ENCODE results near the gene MS4A4A.

The MS4A4A gene

DNA sequence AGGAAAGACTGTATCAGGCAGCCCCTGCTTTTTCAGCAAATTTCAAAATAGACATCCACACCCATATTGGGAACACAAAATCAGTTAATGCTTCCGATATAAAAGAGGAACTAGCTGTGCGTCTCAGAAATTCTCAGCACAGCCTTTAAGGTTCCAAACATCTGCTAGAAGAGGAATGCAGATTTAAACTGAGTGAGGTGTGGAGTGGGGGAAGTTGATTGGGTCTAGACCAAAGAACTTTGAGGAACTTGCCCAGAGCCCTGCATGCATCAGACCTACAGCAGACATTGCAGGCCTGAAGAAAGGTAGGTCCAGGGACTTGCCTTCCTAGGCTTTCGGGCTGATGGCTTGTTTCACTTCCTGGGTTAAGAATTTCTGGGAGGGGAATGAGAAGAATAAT lies at the start of gene MS4A4A:
Gene MS4A4A (plus strand): TSS at position 255 of the 400 bp plus-strand sequence. CDS start 10 bp downstream, at position 265.
- no peaks in the 10 kb centered on the region for H3K36me3 Mint-ChIP-seq (ENCODE audit: low read depth)
- H3K27ac Mint-ChIP-seq, result no peak within 1 kb of the TSS
- no peaks in the 10 kb centered on the region for H3K4me1 Mint-ChIP-seq (ENCODE audit: low read depth)
- H3K27me3 Mint-ChIP-seq (ENCODE audit: low read depth), result no peaks in the 10 kb centered on the region
- no peak within 1 kb of the TSS for H3K4me3 Mint-ChIP-seq
- no peaks in the 10 kb centered on the region for H3K9me3 Mint-ChIP-seq

DNA sequence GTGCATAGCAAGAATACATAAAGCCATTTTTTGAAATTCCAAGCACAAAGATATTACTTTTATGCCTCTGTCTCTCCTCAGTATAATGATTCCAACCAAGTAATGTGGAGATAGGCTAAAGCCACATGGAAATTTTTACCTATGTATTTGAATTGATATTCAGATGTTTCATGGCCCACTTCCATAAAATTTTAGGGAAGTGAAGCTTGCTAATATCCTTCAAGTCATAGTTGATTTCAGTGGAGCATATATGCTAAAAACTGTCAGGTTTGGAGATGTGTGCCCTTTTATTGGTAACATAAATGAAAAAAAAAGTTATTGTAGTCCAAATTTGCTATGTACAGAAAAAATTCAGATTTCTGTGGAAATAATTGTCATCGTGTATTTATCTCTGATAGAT lies 49.8 kb upstream of the MS4A4A start:
- Mint-ChIP-seq H3K27ac (no peak overlapping the region), H3K9me3 (no peaks in the 10 kb centered on the region), H3K4me1 (ENCODE audit: low read depth) (no peaks in the 10 kb centered on the region), H3K36me3 (ENCODE audit: low read depth) (no peaks in the 10 kb centered on the region), H3K4me3 (no peak overlapping the region), H3K27me3 (ENCODE audit: low read depth) (no peaks in the 10 kb centered on the region)

DNA sequence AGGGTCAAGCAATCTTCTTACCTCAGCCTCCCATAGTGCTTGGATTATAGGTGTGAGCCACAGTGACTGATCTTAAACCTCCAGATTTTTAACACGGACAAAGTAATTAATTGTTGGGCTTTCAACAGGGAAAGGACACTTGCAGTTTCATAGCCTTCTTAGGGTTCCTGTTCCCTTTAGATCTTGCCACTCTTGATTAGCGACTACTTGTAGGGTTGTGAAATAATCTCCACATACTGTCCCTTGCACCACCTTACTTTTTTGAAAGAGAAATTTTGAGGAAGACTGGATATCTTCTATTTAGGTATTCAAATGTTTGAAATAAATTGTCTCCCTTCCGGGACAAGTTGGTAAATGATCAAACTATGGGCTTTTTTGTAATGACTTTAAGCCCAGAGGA lies 45.1 kb upstream of the MS4A4A start:
- Mint-ChIP-seq H3K27me3 (ENCODE audit: low read depth) (peaks cover 4% of the 10 kb centered on the region), H3K4me3 (no peak overlapping the region), H3K36me3 (ENCODE audit: low read depth) (no peaks in the 10 kb centered on the region), H3K9me3 (no peaks in the 10 kb centered on the region), H3K27ac (no peak overlapping the region), H3K4me1 (ENCODE audit: low read depth) (no peaks in the 10 kb centered on the region)

DNA sequence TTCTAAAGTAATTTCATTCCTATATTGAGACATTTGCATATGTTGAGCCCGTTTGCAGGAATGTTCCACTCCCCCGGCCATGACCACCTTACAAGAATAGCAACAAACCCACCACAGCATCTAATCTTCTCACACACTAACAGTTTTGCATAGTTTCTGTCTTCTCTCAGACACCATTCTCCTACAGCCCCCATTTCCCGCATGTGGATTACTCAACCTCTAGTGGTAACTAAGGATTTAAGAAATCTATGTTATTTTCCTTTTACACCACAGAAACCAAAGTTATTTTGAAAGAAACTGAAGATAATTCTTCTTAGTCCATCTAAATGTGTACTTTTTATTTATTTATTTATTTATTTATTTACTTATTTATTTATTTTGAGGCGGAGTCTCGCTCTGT lies 39.8 kb upstream of the MS4A4A start:
- Mint-ChIP-seq H3K4me1 (ENCODE audit: low read depth) (no peaks in the 10 kb centered on the region), H3K27ac (no peak overlapping the region), H3K9me3 (no peaks in the 10 kb centered on the region), H3K27me3 (ENCODE audit: low read depth) (peaks cover 12% of the 10 kb centered on the region), H3K4me3 (no peak overlapping the region), H3K36me3 (ENCODE audit: low read depth) (no peaks in the 10 kb centered on the region)

DNA sequence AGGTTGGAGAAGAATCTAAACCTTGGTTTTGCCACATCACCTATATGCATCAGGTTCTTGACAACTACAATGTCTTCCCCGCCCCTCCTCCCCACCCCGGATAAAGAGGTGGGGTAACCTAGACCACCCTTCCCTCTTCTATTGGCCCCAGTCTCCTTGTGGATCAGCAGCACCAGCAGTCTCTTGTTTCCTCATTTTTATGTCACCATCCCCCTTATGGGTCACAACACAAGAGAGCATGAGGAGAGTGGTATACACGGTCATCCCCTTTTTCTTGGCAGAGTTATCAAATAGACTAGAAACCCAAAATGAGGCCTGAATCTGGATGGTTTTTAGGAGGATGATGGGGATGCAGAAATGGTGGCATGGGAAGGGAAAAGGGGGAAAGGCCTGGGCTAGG lies 38.7 kb upstream of the MS4A4A start:
- no peak overlapping the region for H3K27ac Mint-ChIP-seq
- no peaks in the 10 kb centered on the region for H3K4me1 Mint-ChIP-seq (ENCODE audit: low read depth)
- no peaks in the 10 kb centered on the region for H3K9me3 Mint-ChIP-seq
- no peak overlapping the region for H3K4me3 Mint-ChIP-seq
- no peaks in the 10 kb centered on the region for H3K36me3 Mint-ChIP-seq (ENCODE audit: low read depth)
- peaks cover 12% of the 10 kb centered on the region for H3K27me3 Mint-ChIP-seq (ENCODE audit: low read depth)

DNA sequence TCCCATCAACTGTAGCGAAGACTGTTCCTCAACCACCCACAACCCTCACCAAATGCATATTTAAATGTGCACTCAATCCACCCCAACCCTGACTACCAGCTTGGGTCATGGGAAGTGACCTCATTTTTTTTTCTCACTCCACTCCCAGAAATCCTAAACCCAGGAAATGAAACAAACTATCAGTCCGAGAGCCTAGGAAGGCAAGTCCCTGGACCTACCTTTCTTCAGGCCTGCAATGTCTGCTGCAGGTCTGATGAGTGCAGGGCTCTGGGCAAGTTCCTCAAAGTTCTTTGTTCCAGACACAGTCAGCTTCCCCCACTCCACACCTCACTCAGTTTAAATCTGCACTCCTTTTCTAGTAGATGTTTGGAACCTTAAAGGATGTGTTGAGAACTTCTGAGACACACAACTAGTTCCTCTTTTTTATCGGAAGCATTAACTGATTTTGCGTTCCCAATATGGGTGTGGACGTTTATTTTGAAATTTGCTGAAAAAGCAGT lies 37.7 kb upstream of the MS4A4A start, which contains the start of gene MS4A4E:
Gene MS4A4E (minus strand): TSS at position 398 of the 500 bp plus-strand sequence. CDS start 13,082 bp downstream, outside the sequence.
- Mint-ChIP-seq H3K9me3 (no peaks in the 10 kb centered on the region), H3K4me1 (ENCODE audit: low read depth) (no peaks in the 10 kb centered on the region), H3K27me3 (ENCODE audit: low read depth) (peaks cover 8% of the 10 kb centered on the region), H3K4me3 (no peak within 1 kb of the TSS), H3K36me3 (ENCODE audit: low read depth) (no peaks in the 10 kb centered on the region), H3K27ac (no peak within 1 kb of the TSS)

DNA sequence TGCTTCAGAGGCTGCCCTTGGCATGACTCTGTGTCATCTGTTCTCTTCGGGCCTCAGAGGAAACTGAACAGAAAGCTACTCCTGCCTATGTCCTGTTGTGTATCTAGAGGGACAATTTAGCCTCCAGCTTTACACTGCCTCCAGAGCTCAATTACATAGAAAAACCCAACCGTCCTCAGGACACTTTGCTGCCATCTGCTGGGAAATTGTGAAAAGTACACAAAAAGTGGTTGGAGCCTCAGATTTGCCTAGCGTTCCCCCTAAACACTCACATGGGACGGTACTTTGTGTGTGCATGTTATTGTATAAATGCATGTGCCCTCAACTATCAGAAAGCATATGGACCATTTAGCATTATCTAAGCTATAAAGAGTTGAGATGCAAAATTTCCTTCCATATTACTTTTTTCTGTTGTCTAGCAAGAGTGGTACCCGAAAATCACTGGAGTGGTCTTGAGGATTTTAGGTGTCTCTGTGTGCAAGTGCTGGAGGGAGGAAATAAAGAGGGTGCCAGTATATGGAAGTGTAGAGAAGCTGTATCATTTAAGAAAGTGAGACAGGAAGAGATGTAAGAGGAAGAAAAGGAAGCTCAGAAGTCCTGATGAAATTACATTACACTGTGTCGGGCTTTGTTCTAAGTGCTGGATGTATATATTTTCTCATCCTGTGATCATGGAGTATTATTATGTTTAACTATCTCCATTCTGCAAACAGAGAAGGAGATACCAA lies 28.8 kb upstream of the MS4A4A start:
- H3K4me3 Mint-ChIP-seq, result no peak overlapping the region
- H3K36me3 Mint-ChIP-seq (ENCODE audit: low read depth), result no peaks in the 10 kb centered on the region
- H3K27ac Mint-ChIP-seq, result no peak overlapping the region
- H3K9me3 Mint-ChIP-seq, result peaks cover 5% of the 10 kb centered on the region
- H3K27me3 Mint-ChIP-seq (ENCODE audit: low read depth), result peaks cover 4% of the 10 kb centered on the region
- no peaks in the 10 kb centered on the region for H3K4me1 Mint-ChIP-seq (ENCODE audit: low read depth)

DNA sequence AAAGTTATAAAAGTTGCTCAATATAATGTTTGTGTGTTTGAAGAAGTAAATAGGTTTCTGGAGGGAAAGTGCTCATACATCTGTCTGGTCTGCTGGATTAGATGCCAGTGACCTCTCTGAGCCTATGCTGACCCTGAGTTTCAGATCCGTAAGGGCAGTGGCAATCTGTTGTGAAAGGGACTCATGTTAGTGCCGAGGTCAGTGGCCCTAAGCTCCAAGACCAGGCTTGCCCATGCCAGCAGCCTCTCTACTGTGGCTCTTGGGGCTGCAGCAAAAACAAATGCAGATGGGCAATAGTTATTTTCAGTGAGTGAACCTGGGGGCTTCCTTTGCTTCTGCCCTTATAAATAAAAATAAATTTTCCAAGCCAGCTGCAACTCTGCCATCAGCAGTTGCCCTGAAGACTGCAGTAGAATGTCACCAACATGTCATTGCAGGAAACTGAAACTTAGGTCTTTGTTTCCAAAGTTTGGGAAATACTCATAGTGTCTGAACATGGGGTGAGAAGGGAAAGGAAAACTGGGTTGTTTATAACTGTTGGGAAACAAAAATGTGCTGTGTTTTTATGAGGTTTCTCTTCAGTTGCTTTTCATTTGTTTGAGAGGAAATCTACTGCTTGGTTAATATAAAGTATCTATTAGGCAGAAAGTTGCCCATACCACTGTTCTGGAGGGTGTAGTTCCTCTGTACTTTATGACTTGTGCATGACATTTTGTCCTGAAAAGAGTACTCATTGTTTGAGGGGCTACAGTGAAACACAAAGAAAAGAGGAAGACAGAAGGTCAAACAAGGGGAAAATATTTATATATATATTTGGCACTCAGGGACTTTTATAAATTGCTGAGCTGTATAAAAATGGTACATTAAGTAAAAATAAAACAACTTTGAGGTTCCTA lies 28.0 kb upstream of the MS4A4A start:
- Mint-ChIP-seq H3K27ac (no peak overlapping the region), H3K9me3 (peaks cover 5% of the 10 kb centered on the region), H3K27me3 (ENCODE audit: low read depth) (peaks cover 4% of the 10 kb centered on the region), H3K36me3 (ENCODE audit: low read depth) (no peaks in the 10 kb centered on the region), H3K4me1 (ENCODE audit: low read depth) (no peaks in the 10 kb centered on the region), H3K4me3 (no peak overlapping the region)

DNA sequence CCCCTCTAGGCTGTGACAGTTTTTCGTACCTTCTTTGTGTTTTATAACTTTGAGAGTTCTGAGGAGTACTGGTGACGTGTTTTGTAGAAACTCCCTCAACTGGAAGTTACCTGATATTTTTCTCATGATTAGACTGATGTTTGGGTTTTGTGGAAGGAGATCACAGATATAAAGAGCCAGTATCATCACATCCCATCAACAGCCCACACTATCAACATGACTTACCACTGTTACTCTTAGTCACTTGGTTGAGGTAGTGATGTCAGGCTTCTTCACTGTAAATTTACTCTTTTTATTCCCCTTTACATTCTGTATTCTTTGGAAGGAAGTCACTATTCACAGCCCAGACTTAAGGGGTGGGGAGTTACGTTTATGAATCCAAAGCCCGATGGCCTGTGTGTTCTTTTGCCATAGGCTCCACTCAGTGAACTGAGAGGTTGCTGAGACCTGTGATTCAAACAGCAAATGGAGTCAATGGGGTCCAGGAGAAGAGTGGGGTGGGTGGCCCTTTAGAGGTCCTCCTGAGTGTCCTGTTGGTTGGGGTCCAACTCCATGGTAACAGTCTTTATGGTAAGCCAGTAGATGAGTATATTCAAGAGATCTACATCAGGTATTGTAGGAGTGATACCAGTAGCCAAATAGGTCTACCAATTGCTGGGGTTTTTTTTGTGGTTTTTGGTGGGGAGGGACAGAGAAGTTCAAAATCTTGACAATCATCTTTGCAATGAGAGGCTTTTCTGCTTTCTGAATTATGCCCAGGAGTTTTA lies 22.3 kb upstream of the MS4A4A start:
- Mint-ChIP-seq H3K4me1 (ENCODE audit: low read depth) (no peaks in the 10 kb centered on the region), H3K27ac (no peak overlapping the region), H3K9me3 (peaks cover 5% of the 10 kb centered on the region), H3K36me3 (ENCODE audit: low read depth) (no peaks in the 10 kb centered on the region), H3K27me3 (ENCODE audit: low read depth) (no peaks in the 10 kb centered on the region), H3K4me3 (no peak overlapping the region)

DNA sequence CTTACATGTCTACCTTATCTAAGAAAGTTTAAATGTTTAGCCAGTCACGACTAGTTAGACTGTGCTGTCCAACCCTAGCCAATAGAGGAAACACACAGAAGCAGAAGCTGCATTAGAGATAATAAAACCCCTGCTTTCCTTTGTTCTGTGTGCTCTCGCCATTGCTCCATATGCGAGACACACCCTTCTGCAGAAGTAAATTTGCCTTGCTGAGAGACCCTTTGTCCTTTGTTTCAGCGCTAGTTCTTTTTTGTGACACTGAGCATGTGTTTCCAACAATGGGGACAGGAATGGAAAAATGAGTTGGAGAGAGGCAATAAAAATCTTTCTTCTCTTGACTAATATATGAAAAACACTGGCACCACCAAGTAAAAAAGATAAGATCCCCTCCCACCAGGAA lies 19.5 kb upstream of the MS4A4A start:
- Mint-ChIP-seq H3K27ac (no peak overlapping the region), H3K4me3 (no peak overlapping the region), H3K9me3 (no peaks in the 10 kb centered on the region), H3K36me3 (ENCODE audit: low read depth) (no peaks in the 10 kb centered on the region), H3K4me1 (ENCODE audit: low read depth) (no peaks in the 10 kb centered on the region), H3K27me3 (ENCODE audit: low read depth) (no peaks in the 10 kb centered on the region)

DNA sequence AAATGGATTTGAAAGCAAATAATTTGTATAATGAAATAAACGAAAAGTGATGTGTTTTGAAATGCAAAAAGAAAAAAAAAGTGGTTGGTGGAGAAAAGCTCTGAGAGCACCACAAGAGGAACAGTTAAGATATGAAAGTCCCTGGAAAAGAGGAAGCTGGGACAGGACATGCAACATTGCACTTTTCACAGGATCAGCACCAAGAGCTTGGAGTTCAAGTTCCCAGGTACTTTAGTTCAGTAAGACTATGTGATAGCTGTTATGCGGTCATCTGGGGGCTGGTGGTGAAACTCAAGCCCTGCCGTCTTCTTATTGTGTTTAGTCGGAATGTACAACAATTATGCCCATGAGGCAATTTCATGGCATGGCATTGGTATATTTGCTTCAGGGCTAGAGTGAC lies 17.1 kb upstream of the MS4A4A start:
- no peaks in the 10 kb centered on the region for H3K36me3 Mint-ChIP-seq (ENCODE audit: low read depth)
- H3K4me1 Mint-ChIP-seq (ENCODE audit: low read depth), result no peaks in the 10 kb centered on the region
- H3K9me3 Mint-ChIP-seq, result no peaks in the 10 kb centered on the region
- H3K27me3 Mint-ChIP-seq (ENCODE audit: low read depth), result no peaks in the 10 kb centered on the region
- H3K27ac Mint-ChIP-seq, result no peak overlapping the region
- H3K4me3 Mint-ChIP-seq, result no peak overlapping the region

DNA sequence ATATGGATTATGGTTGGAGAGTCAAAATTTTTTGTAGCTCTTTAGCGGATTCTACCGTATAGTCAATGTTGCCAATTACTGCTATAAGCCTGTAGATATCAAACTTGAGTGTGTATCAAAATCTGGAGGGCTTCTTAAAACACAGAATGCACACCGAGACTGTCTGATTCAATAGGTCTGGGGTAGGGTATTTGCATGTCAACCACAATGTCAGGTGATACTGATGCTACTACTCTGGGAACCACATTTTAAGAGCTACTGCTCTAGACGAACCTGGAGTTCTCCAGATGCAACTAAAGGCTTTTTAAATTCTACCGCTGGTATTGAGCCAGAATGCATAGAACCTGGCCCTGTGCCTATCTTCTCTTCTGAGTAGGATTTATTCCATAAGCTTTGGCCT lies 15.8 kb upstream of the MS4A4A start:
- no peaks in the 10 kb centered on the region for H3K36me3 Mint-ChIP-seq (ENCODE audit: low read depth)
- H3K4me3 Mint-ChIP-seq, result no peak overlapping the region
- no peaks in the 10 kb centered on the region for H3K4me1 Mint-ChIP-seq (ENCODE audit: low read depth)
- no peaks in the 10 kb centered on the region for H3K9me3 Mint-ChIP-seq
- no peak overlapping the region for H3K27ac Mint-ChIP-seq
- peaks cover 3% of the 10 kb centered on the region for H3K27me3 Mint-ChIP-seq (ENCODE audit: low read depth)

DNA sequence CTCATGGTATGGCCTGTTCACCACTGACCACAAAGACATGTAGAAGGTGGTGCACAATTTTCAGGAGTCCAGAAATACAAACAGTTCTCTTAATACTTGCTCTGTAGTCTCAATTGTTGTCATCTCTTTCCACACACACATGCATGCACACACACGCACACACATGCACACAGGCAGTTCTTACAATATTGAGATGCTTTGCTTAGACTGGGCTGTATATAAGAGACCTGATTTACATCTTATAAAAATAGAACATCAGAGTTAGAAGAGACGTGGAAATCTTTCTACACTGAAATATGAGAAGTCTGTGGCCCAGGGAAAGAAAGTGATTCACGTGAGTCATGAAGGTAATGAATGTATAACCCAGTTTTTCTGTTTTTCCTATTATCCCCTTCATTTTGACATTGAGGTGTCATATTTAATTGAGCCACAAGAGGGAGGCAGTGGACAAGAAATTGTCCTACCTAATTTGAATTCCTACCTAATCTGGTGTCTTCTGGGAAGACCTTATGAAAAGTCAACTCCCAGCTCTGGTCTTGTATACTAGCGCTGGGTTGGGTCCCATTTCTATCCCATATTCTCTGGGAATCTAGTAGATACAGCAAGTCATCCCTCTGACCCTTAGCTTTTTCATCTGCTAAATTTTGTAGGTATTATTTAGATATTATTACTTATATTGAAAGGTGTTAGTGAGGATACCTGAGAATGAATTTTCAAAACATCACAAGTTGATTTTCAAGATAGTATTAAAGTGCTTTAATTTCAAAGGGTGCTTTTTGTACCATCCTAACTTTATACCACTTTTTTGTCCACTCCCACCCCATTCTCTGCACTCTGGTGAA lies 14.9 kb upstream of the MS4A4A start:
- H3K27ac Mint-ChIP-seq, result no peak overlapping the region
- no peaks in the 10 kb centered on the region for H3K36me3 Mint-ChIP-seq (ENCODE audit: low read depth)
- no peaks in the 10 kb centered on the region for H3K4me1 Mint-ChIP-seq (ENCODE audit: low read depth)

DNA sequence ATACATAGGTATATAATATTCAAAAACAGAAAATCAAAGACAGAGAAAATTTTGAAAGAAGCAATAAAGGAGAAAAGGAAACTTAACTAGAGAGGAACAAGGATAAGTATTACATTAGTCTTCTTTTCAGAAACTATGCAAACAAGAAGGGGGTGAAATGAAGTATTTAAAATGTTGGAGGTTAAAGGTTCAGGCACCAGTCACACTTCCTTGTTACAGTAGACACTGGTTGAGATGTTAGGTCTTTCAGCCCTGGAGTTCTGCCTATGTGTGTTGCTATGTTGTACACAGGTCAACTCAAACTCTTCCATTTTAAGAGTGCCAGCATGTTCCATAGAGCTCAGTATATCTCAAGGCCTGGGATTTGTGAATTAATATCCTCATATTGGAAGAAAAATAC lies 6.0 kb upstream of the MS4A4A start:
- no peak overlapping the region for H3K27ac Mint-ChIP-seq
- H3K36me3 Mint-ChIP-seq (ENCODE audit: low read depth), result no peaks in the 10 kb centered on the region
- H3K27me3 Mint-ChIP-seq (ENCODE audit: low read depth), result no peaks in the 10 kb centered on the region
- H3K4me3 Mint-ChIP-seq, result no peak overlapping the region
- no peaks in the 10 kb centered on the region for H3K4me1 Mint-ChIP-seq (ENCODE audit: low read depth)
- no peaks in the 10 kb centered on the region for H3K9me3 Mint-ChIP-seq

More for the DNA sequence above, 14.9 kb upstream of the MS4A4A start:
- H3K4me3 Mint-ChIP-seq, result no peak overlapping the region
- H3K9me3 Mint-ChIP-seq, result no peaks in the 10 kb centered on the region
- peaks cover 3% of the 10 kb centered on the region for H3K27me3 Mint-ChIP-seq (ENCODE audit: low read depth)

All from T-helper 1 cell treated with Interleukin-12 subunit alpha and Interleukin-12 subunit beta and Interleukin-4 antibody, amounts not matched to agents 30 μg/mL and 1 μg/mL, for 36 hours (primary cell).